ENCODE measurements around the gene ZBTB7C.

The ZBTB7C gene

DNA sequence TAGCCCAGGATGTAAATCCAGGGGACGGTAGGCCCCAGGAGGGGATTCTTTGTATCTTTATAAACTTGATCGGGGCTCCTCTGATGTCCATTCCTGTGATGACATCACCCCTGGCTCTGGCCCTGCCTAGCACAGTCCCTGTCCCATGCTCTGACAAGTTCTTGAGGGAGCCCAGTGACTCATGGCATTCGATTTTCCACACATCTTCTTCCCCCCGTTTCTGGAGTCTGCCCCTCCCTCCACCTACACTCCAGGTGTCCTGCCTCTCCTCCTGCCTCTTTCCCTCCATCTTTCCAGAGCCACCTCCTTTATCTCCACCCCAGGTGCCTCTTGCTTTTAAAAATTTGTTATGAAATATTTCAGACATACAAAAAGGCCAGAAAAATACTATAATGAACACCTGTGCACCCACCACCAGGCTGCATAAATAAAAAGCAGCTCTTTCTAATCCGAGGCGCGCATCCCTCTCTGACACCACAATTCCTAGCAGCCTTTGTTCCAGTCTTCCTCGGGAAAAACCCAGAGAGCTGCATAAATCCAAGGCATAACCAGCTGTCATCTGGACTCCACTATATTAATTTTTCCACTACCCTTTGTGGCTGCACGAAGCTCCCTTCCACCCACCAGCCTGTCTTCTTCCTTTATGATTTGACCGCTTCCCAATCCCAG, 207.7 kb downstream of the ZBTB7C start:
- Histone ChIP-seq H3K4me3 (ENCODE audit: extremely low read depth, insufficient read depth, low read length, poor library complexity, severe bottlenecking) (no peak overlapping the region), H3K27ac (ENCODE audit: low read depth, low read length, severe bottlenecking) (no peak overlapping the region), H3K4me1 (ENCODE audit: control insufficient read depth, insufficient read depth, low read length, poor library complexity, severe bottlenecking) (peaks cover 3% of the 10 kb centered on the region), H3K9me3 (ENCODE audit: control insufficient read depth, low read length) (no peaks in the 10 kb centered on the region), H3K36me3 (ENCODE audit: control insufficient read depth, insufficient read depth, low read length) (no peaks in the 10 kb centered on the region)
- 76 to 77% methylated on average over 8 to 9 of the region's 10 CpGs for WGBS, 2 experiments (ENCODE audit: insufficient coverage in 2 of 2)

DNA sequence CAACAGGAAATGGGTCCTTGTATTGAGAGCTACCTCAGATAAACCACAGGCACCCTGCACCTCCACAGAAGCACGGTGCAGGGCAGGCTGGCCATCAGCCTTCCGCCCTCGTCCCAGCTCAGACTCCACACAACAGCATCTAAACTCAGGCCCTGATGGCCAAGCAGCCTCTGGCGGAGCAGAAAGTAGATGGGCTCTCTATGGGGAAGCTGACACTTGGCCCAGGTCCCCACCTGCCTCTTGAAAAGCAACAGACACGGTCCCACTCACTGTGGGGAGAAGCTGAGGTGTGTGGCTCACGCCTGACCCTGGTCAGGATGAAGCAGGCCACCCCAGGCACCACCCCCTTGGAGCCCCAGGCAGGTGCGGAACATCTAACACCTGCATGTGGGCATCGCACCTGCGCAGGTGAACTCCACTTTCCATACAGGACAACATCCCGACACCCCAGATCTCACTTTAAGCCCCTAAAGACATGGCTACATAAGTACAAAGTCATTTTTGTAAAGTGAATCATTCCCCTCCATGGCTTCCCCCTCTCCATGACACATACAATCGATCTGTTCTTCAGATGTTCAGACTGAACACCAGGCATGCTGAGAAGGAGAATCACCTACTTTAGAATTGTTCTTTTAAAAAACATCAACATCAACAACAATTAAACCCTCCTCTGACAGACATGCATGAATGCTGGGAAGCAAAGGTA, 208.4 kb downstream of the ZBTB7C start:
- WGBS, 2 experiments (ENCODE audit: insufficient coverage in 2 of 2) = 74 to 76% methylated on average over 7 to 8 of the region's 11 CpGs
- Histone ChIP-seq H3K27ac (ENCODE audit: low read depth, low read length, severe bottlenecking) (no peak overlapping the region), H3K36me3 (ENCODE audit: control insufficient read depth, insufficient read depth, low read length) (no peaks in the 10 kb centered on the region), H3K4me3 (ENCODE audit: extremely low read depth, insufficient read depth, low read length, poor library complexity, severe bottlenecking) (no peak overlapping the region), H3K9me3 (ENCODE audit: control insufficient read depth, low read length) (no peaks in the 10 kb centered on the region), H3K4me1 (ENCODE audit: control insufficient read depth, insufficient read depth, low read length, poor library complexity, severe bottlenecking) (peaks cover 3% of the 10 kb centered on the region)

DNA sequence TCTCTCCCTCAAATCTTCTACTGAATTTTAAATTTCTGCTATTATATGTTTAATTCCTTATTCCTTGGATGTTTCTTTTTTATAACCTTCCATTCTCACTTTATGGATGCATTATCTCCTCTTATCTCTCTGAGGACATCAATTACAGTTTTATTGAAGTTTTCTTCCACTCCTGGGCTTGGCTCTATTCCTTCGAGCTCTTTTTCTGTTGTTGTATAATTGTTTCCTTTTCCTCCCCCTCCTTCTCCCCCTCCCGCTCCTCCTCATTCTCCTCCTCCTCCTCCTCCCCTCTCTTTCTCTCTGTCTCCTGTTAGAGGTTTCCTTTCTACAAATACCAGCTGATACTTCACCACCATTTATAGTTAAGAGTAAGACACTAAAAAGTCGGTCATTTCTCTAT, 209.8 kb downstream of the ZBTB7C start:
- H3K27ac ChIP-seq (ENCODE audit: low read depth, low read length, severe bottlenecking) = no peak overlapping the region
- no peaks in the 10 kb centered on the region for H3K9me3 ChIP-seq (ENCODE audit: control insufficient read depth, low read length)
- no CpG with 5 or more reads among the region's 3 CpGs for WGBS, 2 experiments (ENCODE audit: insufficient coverage in 2 of 2)
- no peaks in the 10 kb centered on the region for H3K36me3 ChIP-seq (ENCODE audit: control insufficient read depth, insufficient read depth, low read length)
- peaks cover 3% of the 10 kb centered on the region for H3K4me1 ChIP-seq (ENCODE audit: control insufficient read depth, insufficient read depth, low read length, poor library complexity, severe bottlenecking)
- no peak overlapping the region for H3K4me3 ChIP-seq (ENCODE audit: extremely low read depth, insufficient read depth, low read length, poor library complexity, severe bottlenecking)

DNA sequence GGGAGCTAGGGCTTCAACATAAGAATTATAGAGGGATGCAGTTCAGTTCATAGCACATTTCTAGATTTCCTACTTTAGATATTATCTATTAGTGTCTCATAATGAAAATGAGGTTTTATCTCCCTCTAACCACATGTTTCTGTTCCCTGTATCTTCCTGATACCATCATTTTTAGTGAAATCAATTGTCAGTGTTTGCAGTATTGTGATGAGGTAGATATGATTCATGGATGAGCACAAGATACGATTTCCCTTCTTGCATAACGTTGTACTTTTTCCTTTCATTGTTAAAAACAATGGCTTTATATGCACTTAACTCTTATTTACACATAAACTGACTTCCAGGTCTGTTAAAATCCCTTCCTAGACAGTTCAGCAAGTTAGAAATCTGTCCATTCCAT, 211.4 kb downstream of the ZBTB7C start:
- Histone ChIP-seq H3K4me3 (ENCODE audit: extremely low read depth, insufficient read depth, low read length, poor library complexity, severe bottlenecking) (no peak overlapping the region), H3K4me1 (ENCODE audit: control insufficient read depth, insufficient read depth, low read length, poor library complexity, severe bottlenecking) (peaks cover 8% of the 10 kb centered on the region), H3K9me3 (ENCODE audit: control insufficient read depth, low read length) (no peaks in the 10 kb centered on the region), H3K27ac (ENCODE audit: low read depth, low read length, severe bottlenecking) (no peak overlapping the region), H3K36me3 (ENCODE audit: control insufficient read depth, insufficient read depth, low read length) (no peaks in the 10 kb centered on the region)
- WGBS, 2 experiments (ENCODE audit: insufficient coverage in 2 of 2) = 80% methylated on average over 2 of the region's 2 CpGs; no CpG with 5 or more reads in 1 of the 2 experiments

DNA sequence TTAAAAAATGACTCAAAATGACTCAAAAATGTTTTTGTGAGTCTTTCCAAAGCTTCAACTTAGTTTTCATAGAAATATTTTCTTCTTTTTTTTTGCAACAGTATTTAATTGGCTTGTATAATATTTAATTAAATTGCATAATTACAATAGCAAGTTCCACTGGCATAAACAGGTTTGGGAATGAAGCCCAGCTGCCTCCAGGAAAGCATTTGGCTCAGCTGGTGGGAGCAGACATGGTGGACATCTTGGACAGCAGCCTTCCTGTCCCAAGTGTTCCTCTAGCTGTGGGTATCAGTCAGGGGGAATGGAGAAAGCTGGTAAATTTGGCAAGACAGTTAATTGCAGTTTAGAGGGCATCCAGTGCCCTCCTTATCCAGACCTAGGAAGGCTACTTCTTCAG, 213.4 kb downstream of the ZBTB7C start:
- no peaks in the 10 kb centered on the region for H3K36me3 ChIP-seq (ENCODE audit: control insufficient read depth, insufficient read depth, low read length)
- H3K4me3 ChIP-seq (ENCODE audit: extremely low read depth, insufficient read depth, low read length, poor library complexity, severe bottlenecking) = no peak overlapping the region
- no peaks in the 10 kb centered on the region for H3K9me3 ChIP-seq (ENCODE audit: control insufficient read depth, low read length)
- no peak overlapping the region for H3K27ac ChIP-seq (ENCODE audit: low read depth, low read length, severe bottlenecking)
- peaks cover 8% of the 10 kb centered on the region for H3K4me1 ChIP-seq (ENCODE audit: control insufficient read depth, insufficient read depth, low read length, poor library complexity, severe bottlenecking)

DNA sequence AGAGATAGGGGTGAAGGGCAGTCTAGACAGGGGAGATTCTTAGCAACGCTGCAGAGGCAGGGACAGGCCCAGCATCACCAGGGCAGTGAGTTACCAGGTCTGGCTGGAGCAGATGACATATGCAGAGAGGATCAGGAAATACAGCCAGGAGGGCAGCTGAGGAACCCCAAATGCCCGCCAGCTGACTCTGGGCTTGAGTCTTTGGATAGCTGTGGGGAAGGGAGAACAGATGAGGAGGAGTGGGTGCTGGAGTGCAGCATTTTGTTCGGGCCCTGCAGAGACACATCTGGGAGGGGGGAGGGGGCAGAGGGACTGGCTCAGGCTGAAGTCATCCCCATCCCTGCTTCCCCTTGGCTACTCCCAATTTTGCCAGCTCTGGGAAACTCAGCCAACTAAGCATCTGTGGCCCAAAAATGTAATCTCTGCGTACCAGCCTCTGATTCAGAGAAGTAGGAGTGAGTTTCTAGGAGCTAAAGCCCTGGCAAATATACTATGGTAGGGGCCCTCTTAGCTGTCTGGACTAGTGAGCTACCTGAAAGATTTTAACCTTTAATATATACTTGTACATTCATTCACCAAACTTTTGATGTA, 214.5 kb downstream of the ZBTB7C start:
- H3K4me3 ChIP-seq (ENCODE audit: extremely low read depth, insufficient read depth, low read length, poor library complexity, severe bottlenecking) = no peak overlapping the region
- H3K9me3 ChIP-seq (ENCODE audit: control insufficient read depth, low read length) = no peaks in the 10 kb centered on the region
- WGBS, 2 experiments (ENCODE audit: insufficient coverage in 2 of 2) = 91 to 94% methylated on average over 3 of the region's 4 CpGs
- H3K36me3 ChIP-seq (ENCODE audit: control insufficient read depth, insufficient read depth, low read length) = no peaks in the 10 kb centered on the region
- peaks cover 6% of the 10 kb centered on the region for H3K4me1 ChIP-seq (ENCODE audit: control insufficient read depth, insufficient read depth, low read length, poor library complexity, severe bottlenecking)
- H3K27ac ChIP-seq (ENCODE audit: low read depth, low read length, severe bottlenecking) = no peak overlapping the region

DNA sequence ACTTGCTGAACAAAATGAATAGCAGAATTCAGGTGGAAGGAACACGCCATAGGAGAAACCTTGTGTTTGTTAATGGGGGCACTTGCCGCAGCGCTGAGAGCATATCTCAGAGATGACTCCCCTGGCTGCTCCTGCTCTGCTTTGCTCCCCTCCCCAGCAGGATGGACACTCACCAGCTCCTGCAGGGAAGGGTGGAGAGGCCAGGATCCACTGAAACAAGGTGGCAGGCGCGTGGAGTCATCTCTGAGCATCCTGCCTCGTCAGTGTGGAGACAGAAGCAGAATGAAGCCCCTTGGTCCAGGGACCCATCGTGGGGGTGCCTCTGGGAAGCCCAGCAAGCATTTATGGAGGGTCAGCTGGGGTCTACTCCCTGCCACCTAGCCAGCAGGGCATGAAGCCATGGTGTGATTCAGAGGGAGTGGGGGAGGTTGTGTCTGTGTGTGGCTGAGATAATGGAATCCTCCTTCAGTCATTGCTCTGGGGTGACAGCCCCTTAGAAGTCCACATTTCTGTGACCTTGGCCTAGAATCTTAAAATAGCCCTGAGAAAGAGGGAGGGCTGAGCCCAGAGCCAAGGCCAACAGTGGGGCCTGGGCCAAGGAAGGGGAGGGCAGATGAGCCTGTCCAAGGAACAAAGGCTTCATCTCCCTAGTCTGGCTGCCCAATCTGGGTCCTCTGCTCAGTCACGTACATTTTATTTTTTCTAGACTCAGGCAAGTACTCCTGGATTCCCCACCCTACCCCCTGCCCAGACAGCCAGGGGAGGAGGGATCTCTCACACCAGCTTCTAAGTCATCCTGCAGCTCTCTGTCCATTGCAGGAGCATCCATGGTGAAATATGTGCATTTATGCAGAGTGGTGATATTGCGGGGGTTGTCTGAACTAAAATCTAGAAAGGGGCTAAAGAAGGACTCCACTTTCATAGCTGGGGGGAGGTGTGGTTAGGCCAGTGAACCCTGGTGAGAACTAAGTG, 215.4 kb downstream of the ZBTB7C start:
- Histone ChIP-seq H3K4me3 (ENCODE audit: extremely low read depth, insufficient read depth, low read length, poor library complexity, severe bottlenecking) (no peak overlapping the region), H3K4me1 (ENCODE audit: control insufficient read depth, insufficient read depth, low read length, poor library complexity, severe bottlenecking) (peaks cover 5% of the 10 kb centered on the region), H3K9me3 (ENCODE audit: control insufficient read depth, low read length) (no peaks in the 10 kb centered on the region), H3K27ac (ENCODE audit: low read depth, low read length, severe bottlenecking) (no peak overlapping the region), H3K36me3 (ENCODE audit: control insufficient read depth, insufficient read depth, low read length) (no peaks in the 10 kb centered on the region)
- 90 to 91% methylated on average over 8 to 9 of the region's 9 CpGs for WGBS, 2 experiments (ENCODE audit: insufficient coverage in 2 of 2)

DNA sequence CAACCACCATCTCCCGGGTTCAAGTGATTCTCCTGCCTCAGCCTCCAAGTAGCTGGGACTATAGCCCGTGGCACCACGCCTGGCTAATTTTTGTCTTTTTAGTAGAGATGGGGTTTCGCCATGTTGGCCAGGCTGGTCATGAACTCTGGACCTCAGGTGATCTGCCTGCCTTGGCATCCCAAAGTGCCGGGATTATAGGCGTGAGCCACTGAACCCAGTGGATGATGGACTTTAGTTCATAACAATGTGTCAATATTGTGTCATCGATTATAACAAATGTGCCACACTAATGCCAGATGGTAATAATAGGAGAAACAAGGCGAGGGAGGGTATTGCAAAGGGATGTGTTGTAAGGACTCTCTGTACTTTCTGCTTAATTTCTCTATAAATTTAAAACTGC, 216.6 kb downstream of the ZBTB7C start:
- Histone ChIP-seq H3K4me3 (ENCODE audit: extremely low read depth, insufficient read depth, low read length, poor library complexity, severe bottlenecking) (no peak overlapping the region), H3K4me1 (ENCODE audit: control insufficient read depth, insufficient read depth, low read length, poor library complexity, severe bottlenecking) (peaks cover 5% of the 10 kb centered on the region), H3K27ac (ENCODE audit: low read depth, low read length, severe bottlenecking) (no peak overlapping the region), H3K36me3 (ENCODE audit: control insufficient read depth, insufficient read depth, low read length) (no peaks in the 10 kb centered on the region), H3K9me3 (ENCODE audit: control insufficient read depth, low read length) (no peaks in the 10 kb centered on the region)
- 89 to 95% methylated on average over 7 of the region's 8 CpGs for WGBS, 2 experiments (ENCODE audit: insufficient coverage in 2 of 2)

DNA sequence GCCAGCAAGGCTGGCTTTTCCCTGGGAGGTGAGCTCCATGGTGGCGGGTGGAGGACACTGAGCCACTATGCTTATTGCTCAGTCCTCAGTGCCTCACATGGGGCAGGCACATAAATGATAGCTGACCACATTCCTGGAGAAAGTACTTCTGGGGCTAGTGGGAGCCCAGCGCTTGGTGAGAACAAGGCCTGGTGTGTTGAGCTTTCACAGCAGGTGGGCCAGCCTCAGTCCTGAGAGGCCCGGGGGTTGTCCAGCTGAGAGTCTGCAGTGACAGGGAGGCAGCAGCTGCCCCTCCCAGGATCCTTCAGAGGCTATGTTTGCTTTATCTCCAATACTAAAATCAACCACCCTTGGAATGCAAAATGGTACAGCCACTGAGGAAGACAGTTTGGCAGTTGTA, 217.7 kb downstream of the ZBTB7C start:
- 66 to 88% methylated on average over 1 to 3 of the region's 3 CpGs for WGBS, 2 experiments (ENCODE audit: insufficient coverage in 2 of 2)
- Histone ChIP-seq H3K27ac (ENCODE audit: low read depth, low read length, severe bottlenecking) (no peak overlapping the region), H3K9me3 (ENCODE audit: control insufficient read depth, low read length) (no peaks in the 10 kb centered on the region), H3K4me3 (ENCODE audit: extremely low read depth, insufficient read depth, low read length, poor library complexity, severe bottlenecking) (no peak overlapping the region), H3K4me1 (ENCODE audit: control insufficient read depth, insufficient read depth, low read length, poor library complexity, severe bottlenecking) (peaks cover 5% of the 10 kb centered on the region), H3K36me3 (ENCODE audit: control insufficient read depth, insufficient read depth, low read length) (no peaks in the 10 kb centered on the region)

DNA sequence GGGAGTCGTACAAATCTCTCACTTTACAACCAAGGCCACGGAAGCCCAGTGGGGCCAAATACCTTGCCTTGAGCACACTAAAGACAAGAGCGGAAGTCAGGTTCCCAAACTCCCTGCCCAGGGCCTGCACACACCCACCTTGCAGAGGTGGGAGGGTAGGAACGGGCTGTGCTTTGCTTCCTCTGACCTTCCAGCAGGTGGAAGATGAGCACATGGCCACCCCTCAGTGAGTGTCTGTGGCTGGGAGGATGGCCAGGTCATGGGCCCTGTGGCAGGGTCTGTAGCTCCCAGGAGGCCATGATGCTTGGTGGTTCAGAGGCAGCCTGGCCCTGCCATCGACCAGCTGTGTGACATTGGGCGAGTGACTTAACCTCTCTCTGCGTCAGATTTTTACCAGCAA, 218.2 kb downstream of the ZBTB7C start:
- H3K9me3 ChIP-seq (ENCODE audit: control insufficient read depth, low read length) = no peaks in the 10 kb centered on the region
- H3K4me1 ChIP-seq (ENCODE audit: control insufficient read depth, insufficient read depth, low read length, poor library complexity, severe bottlenecking) = peaks cover 5% of the 10 kb centered on the region
- no peak overlapping the region for H3K27ac ChIP-seq (ENCODE audit: low read depth, low read length, severe bottlenecking)
- H3K4me3 ChIP-seq (ENCODE audit: extremely low read depth, insufficient read depth, low read length, poor library complexity, severe bottlenecking) = no peak overlapping the region
- WGBS, 2 experiments (ENCODE audit: insufficient coverage in 2 of 2) = 83 to 85% methylated on average over 5 to 6 of the region's 7 CpGs
- no peaks in the 10 kb centered on the region for H3K36me3 ChIP-seq (ENCODE audit: control insufficient read depth, insufficient read depth, low read length)

All from mesodermal cell (in vitro differentiated cells).